Liver (tissue), 9 donors: ENCODE results near the gene NTM. TPM values are rescaled to one million over a fixed set of nuclear protein-coding genes. Genes with fewer than 3 reads are reported as not detected.

ENCODE experiments used
- DNase-seq: peaks from one replicate; pipeline ENCODE4 v3.0.0-alpha.2; 2017; ENCODE audit warnings: low spot score
- H3K27ac ChIP-seq, 2 donors: one replicate each; pipeline ENCODE4 v1.7.0; 2013; ENCODE audit warnings: inconsistent platforms in 2 of 2, low read length in 2 of 2, control low read depth in 1 of 2, low read depth in 1 of 2, mild to moderate bottlenecking in 1 of 2
- H3K27me3 ChIP-seq, 4 donors: one replicate each; pipeline versions ENCODE4 v1.6.1 to v1.7.0; 2013; ENCODE audit warnings: low read length in 3 of 4, inconsistent platforms in 1 of 4, mild to moderate bottlenecking in 1 of 4, moderate library complexity in 1 of 4; ENCODE audit not compliant: control insufficient read depth in 4 of 4, insufficient read depth in 4 of 4
- H3K36me3 ChIP-seq, 4 donors: one replicate each; pipeline versions ENCODE4 v1.6.1 to v1.7.0; 2013; ENCODE audit warnings: low read length in 3 of 4, mild to moderate bottlenecking in 3 of 4, low read depth in 1 of 4, moderate library complexity in 1 of 4; ENCODE audit not compliant: control insufficient read depth in 4 of 4, insufficient read depth in 3 of 4
- H3K4me1 ChIP-seq, 4 donors: one replicate each; pipeline versions ENCODE4 v1.6.1 to v1.7.0; 2013; ENCODE audit warnings: low read length in 3 of 4, mild to moderate bottlenecking in 3 of 4, moderate library complexity in 1 of 4; ENCODE audit not compliant: control insufficient read depth in 4 of 4, insufficient read depth in 4 of 4
- H3K4me3 ChIP-seq, 3 donors: one replicate each; pipeline versions ENCODE4 v1.6.1 to v1.7.0; 2013; ENCODE audit warnings: low read length in 3 of 3, control low read depth in 1 of 3, low read depth in 1 of 3, mild to moderate bottlenecking in 1 of 3
- H3K9ac ChIP-seq, 2 donors: one replicate each; pipeline ENCODE4 v1.7.0; 2013; ENCODE audit warnings: low read length in 2 of 2, mild to moderate bottlenecking in 2 of 2, moderate library complexity in 2 of 2, control low read depth in 1 of 2, low read depth in 1 of 2
- H3K9me3 ChIP-seq, 4 donors: one replicate each; pipeline versions ENCODE4 v1.6.1 to v1.7.0; 2013; ENCODE audit warnings: low read length in 3 of 4; ENCODE audit not compliant: control insufficient read depth in 4 of 4
- ATF3 ChIP-seq: IDR thresholded peaks from 2 replicates; pipeline ENCODE4 v1.6.1; 2016; ENCODE audit warnings: antibody characterized with exemption
- CTCF ChIP-seq: fragments of 150-350 bp; IDR thresholded peaks from 2 replicates; pipeline ENCODE4 v1.5.1; 2017; ENCODE audit warnings: improper control_type of control experiment, low read depth, low read length; ENCODE audit not compliant: missing input control
- EGR1 ChIP-seq, 2 donors: IDR thresholded peaks; 2 replicates each; pipeline ENCODE4 v1.6.1; 2016 to 2018; ENCODE audit warnings: antibody characterized with exemption in 2 of 2, low read depth in 2 of 2
- FOXA1 ChIP-seq: IDR thresholded peaks from 2 replicates; pipeline ENCODE4 v1.6.1; 2016; ENCODE audit warnings: antibody characterized with exemption
- FOXA2 ChIP-seq: IDR thresholded peaks from 2 replicates; pipeline ENCODE4 v1.6.1; 2016; ENCODE audit warnings: antibody characterized with exemption
- GABPA ChIP-seq, 2 donors: IDR thresholded peaks in 1 of 2; conservative IDR thresholded peaks in 1 of 2; 2 replicates each; pipeline ENCODE4 v1.6.1; 2016; ENCODE audit warnings: antibody characterized with exemption in 2 of 2, mild to moderate bottlenecking in 1 of 2, moderate library complexity in 1 of 2
- HNF4A ChIP-seq, 2 donors: conservative IDR thresholded peaks; 2 replicates each; pipeline ENCODE4 v1.6.1; 2016; ENCODE audit warnings: antibody characterized with exemption in 2 of 2, mild to moderate bottlenecking in 2 of 2
- HNF4G ChIP-seq: IDR thresholded peaks from 2 replicates; pipeline ENCODE4 v1.6.1; 2016; ENCODE audit warnings: antibody characterized with exemption
- JUND ChIP-seq, 2 donors: IDR thresholded peaks; 2 replicates each; pipeline ENCODE4 v1.6.1; 2016; ENCODE audit warnings: antibody characterized with exemption in 2 of 2
- MAX ChIP-seq: IDR thresholded peaks from 2 replicates; pipeline ENCODE4 v1.6.1; 2016; ENCODE audit warnings: antibody characterized with exemption
- NR2F2 ChIP-seq: IDR thresholded peaks from 2 replicates; pipeline ENCODE4 v1.6.1; 2016; ENCODE audit warnings: antibody characterized with exemption
- RAD21 ChIP-seq, 2 donors: IDR thresholded peaks; 2 replicates each; pipeline ENCODE4 v1.6.1; 2016; ENCODE audit warnings: antibody characterized with exemption in 2 of 2, mild to moderate bottlenecking in 2 of 2
- REST ChIP-seq: IDR thresholded peaks from 2 replicates; pipeline ENCODE4 v1.6.1; 2016; ENCODE audit warnings: antibody characterized with exemption, mild to moderate bottlenecking
- RXRA ChIP-seq, 2 donors: IDR thresholded peaks; 2 replicates each; pipeline ENCODE4 v1.6.1; 2017 to 2018; ENCODE audit warnings: antibody characterized with exemption in 2 of 2, mild to moderate bottlenecking in 1 of 2
- SP1 ChIP-seq: IDR thresholded peaks from 2 replicates; pipeline ENCODE4 v1.6.1; 2018; ENCODE audit warnings: antibody characterized with exemption, mild to moderate bottlenecking
- TAF1 ChIP-seq: conservative IDR thresholded peaks from 2 replicates; pipeline ENCODE4 v1.6.1; 2016; ENCODE audit warnings: antibody characterized with exemption, mild to moderate bottlenecking
- YY1 ChIP-seq: IDR thresholded peaks from 2 replicates; pipeline ENCODE4 v1.6.1; 2016; ENCODE audit warnings: antibody characterized with exemption, mild to moderate bottlenecking
- ZBTB33 ChIP-seq: IDR thresholded peaks from 2 replicates; pipeline ENCODE4 v1.6.1; 2016; ENCODE audit warnings: antibody characterized with exemption
- WGBS: extraction: QIAGEN DNeasy Blood & Tissue Kit; methylation state at CpG from one replicate; pipeline ENCODE4 v1.1.7; 2013; 5-methylcytosine and 5-hydroxymethylcytosine counted together
- polyA plus RNA-seq, 2 donors: library from polyadenylated mRNA; stranded (reverse) in 1 of 2; unstranded in 1 of 2; fragments of 200-250 nt in 1 of 2; fragments of >200 nt in 1 of 2; fragmentation: Nextera tagmentation in 1 of 2; extraction: Ambion mirVana in 1 of 2; gene quantifications; one replicate each; pipeline versions ENCODE4 v1.2.1 to v1.2.3, GENCODE V29; 2013 to 2015
- total RNA-seq, 2 donors: library from RNA; depleted of rRNA; stranded (reverse); fragments of >200 nt; gene quantifications; one replicate each; pipeline ENCODE4 v1.2.3, GENCODE V29; 2014
- donor health status: healthy.
- donor health status: healthy.
- donor health status: healthy.
- donor health status: healthy.
- donor health status: healthy.

NTM gene
- total and polyA plus RNA-seq, 4 donors = 0.08 to 1.1 (median 0.08) TPM; not detected in 1

- no peak overlapping the region for H3K27ac ChIP-seq
- no peak for DNase-seq
- H3K9me3 ChIP-seq = peaks cover 0 to 3% (median 0%) of the 10 kb centered on the region in 4 donors
- H3K4me1 ChIP-seq = no peaks in the 10 kb centered on the region
- H3K36me3 ChIP-seq = no peaks in the 10 kb centered on the region
- peaks cover 0 to 6% (median under 1%) of the 10 kb centered on the region in 4 donors for H3K27me3 ChIP-seq
- TF ChIP-seq NR2F2 = no peak
- no peak for TF ChIP-seq HNF4A (conservative IDR thresholded peaks at IDR 0.05)
- no peak for TF ChIP-seq JUND (IDR thresholded peaks at IDR 0.05)
- no peak for TF ChIP-seq ATF3
- no peak for TF ChIP-seq RXRA (IDR thresholded peaks at IDR 0.05)
- no peak for TF ChIP-seq FOXA1
- no peak for TF ChIP-seq CTCF
- no peak for TF ChIP-seq RAD21 (IDR thresholded peaks at IDR 0.05)
- TF ChIP-seq YY1 = no peak
- no peak for TF ChIP-seq FOXA2
- TF ChIP-seq SP1 = no peak
- no peak for TF ChIP-seq ZBTB33
- TF ChIP-seq REST = no peak
- TF ChIP-seq EGR1 (IDR thresholded peaks at IDR 0.05; ENCODE audit: low read depth in 2 of 2) = no peak
- no peak for TF ChIP-seq GABPA (IDR thresholded peaks at IDR 0.05 in 1 of 2, conservative IDR thresholded peaks at IDR 0.05 in 1 of 2)
- no peak for TF ChIP-seq MAX
- no peak for TF ChIP-seq TAF1
- TF ChIP-seq HNF4G = no peak
- no peak overlapping the region for H3K4me3 ChIP-seq
- H3K9ac ChIP-seq = no peak overlapping the region
- 44% methylated on average over 2 of the region's 2 CpGs for WGBS
Measured at GRCh38 chr11:131592734-131593133, 222.3 kb downstream of the NTM start.
